Sigmoid colon (tissue), 7 donors: Measurements from ENCODE around the gene TCEANC2. TPM values are rescaled to one million over a fixed set of nuclear protein-coding genes. Genes with fewer than 3 reads are reported as not detected.
"Not testable (repeated sequence)": the region's sequence is repeated elsewhere in the genome, so short reads cannot be mapped to it uniquely, and the experiment has no call there.

Experiments
- DNase-seq: peaks from one replicate; pipeline ENCODE4 v3.0.0-alpha.2; 2019
- H3K27ac ChIP-seq, 4 donors: fragments of 200-600 bp; sonication (generic); one replicate each; pipeline ENCODE4 v1.5.1; 2016 to 2019; ENCODE audit warnings: mild to moderate bottlenecking in 1 of 4
- H3K27me3 ChIP-seq, 3 donors: fragments of 200-600 bp; sonication (generic); one replicate each; pipeline ENCODE4 v1.5.1; 2019; ENCODE audit warnings: mild to moderate bottlenecking in 1 of 3
- H3K36me3 ChIP-seq, 4 donors: fragments of 200-600 bp; sonication (generic); one replicate each; pipeline ENCODE4 v1.5.1; 2016 to 2019
- H3K4me1 ChIP-seq, 4 donors: fragments of 200-600 bp; sonication (generic); one replicate each; pipeline ENCODE4 v1.5.1; 2017 to 2019
- H3K4me3 ChIP-seq, 4 donors: fragments of 200-600 bp; sonication (generic); one replicate each; pipeline ENCODE4 v1.5.1; 2017 to 2019; ENCODE audit warnings: mild to moderate bottlenecking in 2 of 4, moderate library complexity in 1 of 4
- H3K9me3 ChIP-seq, 4 donors: fragments of 200-600 bp in 3 of 4; sonication (generic) in 3 of 4; one replicate each; pipeline versions ENCODE4 v1.5.1 to v1.6.1; 2013 to 2019
- CTCF ChIP-seq, 4 experiments: fragments of 450-650 bp in 3 of 4; fragments of 200-600 bp in 1 of 4; IDR thresholded peaks; one replicate each; pipeline ENCODE4 v1.5.1; 2016 to 2019; ENCODE audit warnings: antibody characterized with exemption in 4 of 4, mild to moderate bottlenecking in 3 of 4, moderate library complexity in 2 of 4
- EP300 ChIP-seq, 4 donors: sonication (generic); formaldehyde crosslinking; IDR thresholded peaks; one replicate each; pipeline ENCODE4 v1.6.1; 2017; ENCODE audit warnings: antibody characterized with exemption in 4 of 4
- POLR2A ChIP-seq, 2 donors: fragments of 450-650 bp; IDR thresholded peaks; one replicate each; pipeline ENCODE4 v1.6.1; 2016; ENCODE audit warnings: antibody characterized with exemption in 2 of 2, mild to moderate bottlenecking in 2 of 2, moderate library complexity in 2 of 2
- POLR2AphosphoS5 ChIP-seq, 4 donors: sonication (generic); formaldehyde crosslinking; IDR thresholded peaks; one replicate each; pipeline ENCODE4 v1.6.1; 2017; ENCODE audit warnings: antibody characterized with exemption in 4 of 4
- WGBS, 2 donors: extraction: QIAGEN DNeasy Blood & Tissue Kit; methylation state at CpG; one replicate each; pipeline ENCODE4 v1.1.7; 2013; 5-methylcytosine and 5-hydroxymethylcytosine counted together
- intact Hi-C: fragments of 100-400 bp; cut with DNase I; formaldehyde crosslinking; loops from one replicate; pipeline ENCODE4 v1.15.1; 2023
- polyA plus RNA-seq, 3 donors: library from polyadenylated mRNA; stranded (reverse); fragments of 200-250 nt; gene quantifications; one replicate each; pipeline ENCODE4 v1.2.3, GENCODE V29; 2013
- total RNA-seq, 4 donors: library from RNA; depleted of rRNA; stranded (reverse); fragments of >200 nt; gene quantifications; one replicate each; pipeline ENCODE4 v1.1.0, GENCODE V29; 2016
- donor health status: healthy with polysubstance abuse.
- donor health status: Bipolar disorder and iron deficiency.
- donor health status: healthy.

TCEANC2 gene
- total and polyA plus RNA-seq, 7 donors, result 1.8 to 6.9 (median 6.1) TPM

- TF ChIP-seq POLR2AphosphoS5 (IDR thresholded peaks at IDR 0.05) (no peak), EP300 (IDR thresholded peaks at IDR 0.05) (no peak), POLR2A (IDR thresholded peaks at IDR 0.05) (no peak), CTCF (IDR thresholded peaks at IDR 0.05) (no peak)
- no peaks in the 10 kb centered on the region for H3K27me3 ChIP-seq
- no peak overlapping the region for H3K4me3 ChIP-seq
- DNase-seq, result no peak
- no peak overlapping the region for H3K27ac ChIP-seq
- no peaks in the 10 kb centered on the region for H3K9me3 ChIP-seq
- intact Hi-C loops, result no loop called here
- peaks cover 0 to 65% (median 55%) of the 10 kb centered on the region in 4 donors for H3K4me1 ChIP-seq
- peaks cover 0 to 14% (median 9%) of the 10 kb centered on the region in 4 donors for H3K36me3 ChIP-seq
- WGBS, 2 donors, result 57 to 68% methylated on average over 5 of the region's 5 CpGs
Observed at GRCh38 chr1:54047384-54048305, 5.8 kb upstream of the TCEANC2 start.

DNA sequence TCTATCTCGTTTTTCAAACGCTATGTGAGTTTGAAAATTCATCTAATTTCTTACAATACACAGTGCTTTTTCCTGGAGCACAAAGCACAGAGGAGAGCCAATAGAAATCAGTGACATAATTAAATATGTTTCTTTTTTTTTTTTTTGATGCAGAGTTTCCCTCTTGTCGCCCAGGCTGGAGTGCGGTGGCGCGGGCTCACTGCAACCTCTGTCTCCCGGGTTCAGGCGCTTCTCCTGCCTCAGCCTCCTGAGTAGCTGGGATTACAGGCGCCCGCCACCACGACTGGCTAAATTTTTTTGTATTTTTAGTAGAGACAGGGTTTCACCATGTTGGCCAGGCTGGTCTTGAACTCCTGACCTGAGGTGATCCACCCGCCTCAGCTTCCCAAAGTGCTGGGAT lies 3.0 kb upstream of the TCEANC2 start:
- intact Hi-C loops, result loop anchor here (5.0 kb wide), 2 partner anchors 153 to 222 kb away; no protein-coding TSS in a partner anchor
- 95 to 97% methylated on average over 12 of the region's 12 CpGs for WGBS, 2 donors
- H3K36me3 ChIP-seq, H3K27ac ChIP-seq, H3K27me3 ChIP-seq, DNase-seq, H3K4me3 ChIP-seq, H3K9me3 ChIP-seq: not testable (repeated sequence)
- peaks cover 0 to 77% (median 64%) of the 10 kb centered on the region in 4 donors for H3K4me1 ChIP-seq

DNA sequence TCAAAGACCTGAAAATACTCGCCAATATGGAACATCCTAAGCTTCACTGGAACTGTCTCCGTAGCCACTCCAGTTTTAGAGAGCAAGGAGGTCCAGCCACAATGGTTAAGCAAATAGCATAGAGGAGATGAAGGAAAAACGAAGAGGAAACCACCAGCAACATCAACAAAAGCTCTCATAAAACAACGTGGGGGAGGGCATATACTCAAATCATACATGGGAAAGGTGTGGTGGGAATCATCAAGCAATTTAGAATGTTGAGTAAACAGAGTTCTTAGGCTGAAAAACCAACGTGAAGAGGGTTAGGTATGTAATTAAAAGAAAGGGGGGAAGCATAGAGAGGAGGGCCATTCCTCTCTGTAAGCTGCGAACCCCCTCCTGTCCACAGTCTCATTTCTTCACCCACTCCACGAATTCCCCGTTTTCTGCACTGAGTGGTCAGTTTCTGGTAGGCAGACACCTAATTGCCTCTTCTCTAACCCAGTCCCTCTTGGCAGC lies 1.4 kb upstream of the TCEANC2 start:
- Histone ChIP-seq H3K27me3 (no peaks in the 10 kb centered on the region), H3K4me1 (peaks cover 0 to 65% (median 56%) of the 10 kb centered on the region in 4 donors), H3K36me3 (no peaks in the 10 kb centered on the region), H3K9me3 (no peaks in the 10 kb centered on the region), H3K4me3 (peak overlapping the region; percentile 87 to 93 (median 90)), H3K27ac (peak overlapping the region; percentile 96 to 98 (median 97))
- DNase-seq, result no peak
- 1 to 2% methylated on average over 8 of the region's 8 CpGs for WGBS, 2 donors
- intact Hi-C loops, result loop anchor here (2.0 to 5.0 kb wide), 5 partner anchors 101 to 355 kb away; partner anchors contain the start of genes NDC1 and SSBP3
- TF ChIP-seq CTCF (IDR thresholded peaks at IDR 0.05), result no peak
- no peak for TF ChIP-seq EP300 (IDR thresholded peaks at IDR 0.05)
- no peak for TF ChIP-seq POLR2A (IDR thresholded peaks at IDR 0.05)
- TF ChIP-seq POLR2AphosphoS5 (IDR thresholded peaks at IDR 0.05), result no peak

GRCh38 chr1:54052431-54052933 lies 926 bp upstream of the TCEANC2 start:
- Histone ChIP-seq H3K4me1 (peaks cover 0 to 60% (median 52%) of the 10 kb centered on the region in 4 donors), H3K4me3 (peak overlapping the region; percentile 87 to 93 (median 90)), H3K27ac (peak overlapping the region; percentile 96 to 98 (median 97)), H3K36me3 (no peaks in the 10 kb centered on the region), H3K27me3 (no peaks in the 10 kb centered on the region), H3K9me3 (no peaks in the 10 kb centered on the region)
- WGBS, 2 donors, result 0% methylated on average over 23 of the region's 23 CpGs
- intact Hi-C loops, result loop anchor here (2.0 to 5.0 kb wide), 5 partner anchors 102 to 354 kb away; partner anchors contain the start of genes NDC1 and SSBP3
- DNase-seq, result no peak
- TF ChIP-seq EP300 (IDR thresholded peaks at IDR 0.05), result no peak
- TF ChIP-seq CTCF (IDR thresholded peaks at IDR 0.05), result no peak
- TF ChIP-seq POLR2A (IDR thresholded peaks at IDR 0.05), result no peak
- peak in 1 of 4 donors; percentile 9 for TF ChIP-seq POLR2AphosphoS5 (IDR thresholded peaks at IDR 0.05)
